HK-2 (cell line): ENCODE results near the gene MED17.
"Not testable (repeated sequence)": the region's sequence is repeated elsewhere in the genome, so short reads cannot be mapped to it uniquely, and the experiment has no call there.

Source experiments
- DNase-seq: peaks from one replicate; pipeline ENCODE4 v3.0.0-alpha.2; 2018; ENCODE audit not compliant: unreplicated experiment

MED17 gene

GRCh38 chr11:93784145-93784934 lies at the start of gene MED17:
Gene MED17 (plus strand): TSS chr11:93784282. CDS start chr11:93784514, 232 bp downstream.
- DNase-seq, result peak; percentile 85

- no peak for DNase-seq
Observed at GRCh38 chr11:93734427-93735222, 49.5 kb upstream of the MED17 start.

GRCh38 chr11:93735627-93736026 lies 48.5 kb upstream of the MED17 start:
- DNase-seq, result no peak

DNA sequence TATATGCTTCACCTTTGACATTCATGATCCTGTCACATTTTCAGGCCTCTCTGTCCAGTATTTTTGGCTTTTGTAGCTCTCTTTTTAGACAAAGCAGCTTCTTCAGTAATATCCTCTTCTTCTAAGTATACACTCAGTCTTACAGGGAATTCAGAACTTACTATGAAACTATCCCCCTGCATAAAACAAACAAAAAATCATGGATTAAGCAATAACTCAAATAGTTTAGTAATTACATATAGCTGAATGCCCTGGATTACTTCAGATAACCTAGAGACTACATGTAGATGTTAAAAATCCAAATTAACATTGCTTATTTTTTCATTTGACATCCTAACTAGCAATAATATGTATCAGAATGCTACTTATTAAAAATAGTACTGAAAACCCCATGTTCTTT lies 48.0 kb upstream of the MED17 start:
- DNase-seq, result no peak

- no peak for DNase-seq
Observed at GRCh38 chr11:93737904-93738612, 46.0 kb upstream of the MED17 start.

GRCh38 chr11:93738647-93739081 lies 45.4 kb upstream of the MED17 start:
- no peak for DNase-seq

DNA sequence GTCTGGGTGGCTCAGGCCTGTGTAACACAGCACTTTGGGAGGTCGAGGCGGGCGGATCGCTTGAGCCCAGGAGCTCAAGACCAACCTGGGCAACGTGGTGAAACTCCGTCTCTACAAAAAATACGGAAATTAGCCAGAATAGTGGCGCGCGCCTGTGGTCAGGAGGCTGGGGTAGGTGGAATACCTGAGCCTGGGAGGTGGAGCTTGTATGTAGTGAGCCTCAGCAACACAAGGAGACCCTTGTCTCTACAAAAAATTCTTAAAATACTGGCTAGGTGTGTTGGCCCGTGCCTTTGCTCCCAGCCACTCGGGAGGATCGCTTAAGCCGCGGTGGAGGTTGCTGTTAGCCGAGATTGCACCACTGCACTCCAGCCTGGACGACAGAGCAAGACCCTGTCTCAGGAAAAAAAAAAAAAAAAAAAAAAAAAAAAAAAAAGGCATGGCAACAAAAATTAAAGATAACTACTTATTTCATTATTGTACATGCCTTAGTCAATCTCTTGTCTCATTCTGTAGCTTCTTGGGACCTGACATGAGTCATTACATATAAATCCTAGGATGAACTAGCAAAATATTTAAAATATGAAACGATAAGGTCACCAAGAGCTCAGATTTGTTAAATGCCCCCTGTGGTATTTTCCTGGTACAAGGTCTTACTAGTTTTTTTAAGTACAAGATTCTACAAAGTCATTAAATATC lies 43.9 kb upstream of the MED17 start:
- peak; percentile 49 for DNase-seq

DNA sequence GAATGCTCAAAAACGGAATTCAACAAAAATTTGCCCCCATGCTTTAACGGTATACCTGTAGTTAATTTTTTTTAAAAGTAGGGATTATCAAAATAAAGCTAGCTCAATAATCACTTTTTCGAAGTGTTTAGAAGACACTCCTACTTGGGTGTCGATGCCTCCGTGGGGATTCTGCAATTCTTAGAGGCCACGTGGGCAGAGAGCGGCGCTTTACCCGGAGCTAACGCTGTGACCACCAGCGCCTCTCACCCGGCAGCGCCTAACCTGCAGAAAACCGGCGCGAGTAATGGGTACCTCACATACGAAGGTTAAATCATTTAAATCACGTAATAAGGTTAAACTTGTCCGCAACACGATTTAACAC lies 43.4 kb upstream of the MED17 start:
- peak; percentile 49 for DNase-seq

- peak; percentile 91 for DNase-seq
Observed at GRCh38 chr11:93741094-93741881, 42.8 kb upstream of the MED17 start, which contains the start of the genes C11orf54 and TAF1D. Gene C11orf54 (plus strand): TSS chr11:93741672. CDS start chr11:93747394, 5,722 bp downstream. Gene TAF1D (minus strand): TSS chr11:93741495. CDS start chr11:93739304, 2,191 bp downstream.

DNA sequence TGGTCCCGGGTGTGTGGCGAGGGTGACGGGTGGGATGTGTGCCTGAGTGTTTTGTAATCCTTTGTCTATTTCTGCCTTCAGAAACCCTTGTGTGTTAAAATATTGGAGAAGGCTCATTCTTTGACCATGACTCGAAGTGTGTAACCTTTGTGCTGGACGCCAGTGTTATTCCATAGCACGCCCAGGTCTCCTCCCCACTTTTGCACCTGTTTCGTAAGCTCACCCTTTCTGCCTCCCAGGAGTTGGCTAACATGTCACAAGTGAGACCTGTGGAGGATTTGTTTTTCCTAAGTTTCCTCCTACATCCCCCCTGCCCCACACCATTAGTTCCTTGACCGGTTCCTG lies 42.2 kb upstream of the MED17 start:
- no peak for DNase-seq

DNA sequence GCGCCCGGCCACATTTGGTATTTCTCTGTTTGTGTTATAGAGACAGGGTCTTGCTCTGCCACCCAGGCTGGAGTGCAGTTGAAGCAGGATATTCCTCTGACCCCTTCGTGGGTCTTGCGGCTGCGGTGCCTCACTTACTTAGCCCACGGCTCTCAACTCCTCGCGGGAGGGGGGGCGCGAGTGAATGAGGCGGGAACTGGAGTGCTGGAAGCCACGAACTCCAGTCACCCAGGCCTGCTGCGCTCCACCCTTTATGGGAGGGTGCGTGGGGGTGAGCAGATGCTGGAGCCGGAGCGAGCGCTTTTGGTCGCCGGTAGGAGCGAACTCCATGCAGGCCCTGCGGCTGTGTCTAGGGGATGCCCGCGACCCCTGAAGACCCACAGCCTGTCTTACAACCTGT lies 40.8 kb upstream of the MED17 start:
- no peak for DNase-seq

DNA sequence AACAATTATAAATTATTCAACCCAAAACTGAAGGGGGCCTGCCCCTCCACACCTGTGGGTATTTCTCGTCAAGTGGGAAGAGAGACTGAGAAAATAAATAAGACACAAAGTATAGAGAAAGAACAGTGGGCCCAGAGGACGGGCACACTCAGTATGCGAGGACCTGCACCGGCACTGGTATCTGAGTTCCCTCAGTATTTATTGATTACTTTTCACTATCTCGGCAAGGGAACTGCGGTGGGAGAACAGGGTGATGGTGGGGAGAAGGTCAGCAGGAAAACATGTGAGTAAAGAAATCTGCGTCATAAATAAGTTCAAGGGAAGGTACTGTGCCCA lies 39.4 kb upstream of the MED17 start:
- DNase-seq, result no peak

DNA sequence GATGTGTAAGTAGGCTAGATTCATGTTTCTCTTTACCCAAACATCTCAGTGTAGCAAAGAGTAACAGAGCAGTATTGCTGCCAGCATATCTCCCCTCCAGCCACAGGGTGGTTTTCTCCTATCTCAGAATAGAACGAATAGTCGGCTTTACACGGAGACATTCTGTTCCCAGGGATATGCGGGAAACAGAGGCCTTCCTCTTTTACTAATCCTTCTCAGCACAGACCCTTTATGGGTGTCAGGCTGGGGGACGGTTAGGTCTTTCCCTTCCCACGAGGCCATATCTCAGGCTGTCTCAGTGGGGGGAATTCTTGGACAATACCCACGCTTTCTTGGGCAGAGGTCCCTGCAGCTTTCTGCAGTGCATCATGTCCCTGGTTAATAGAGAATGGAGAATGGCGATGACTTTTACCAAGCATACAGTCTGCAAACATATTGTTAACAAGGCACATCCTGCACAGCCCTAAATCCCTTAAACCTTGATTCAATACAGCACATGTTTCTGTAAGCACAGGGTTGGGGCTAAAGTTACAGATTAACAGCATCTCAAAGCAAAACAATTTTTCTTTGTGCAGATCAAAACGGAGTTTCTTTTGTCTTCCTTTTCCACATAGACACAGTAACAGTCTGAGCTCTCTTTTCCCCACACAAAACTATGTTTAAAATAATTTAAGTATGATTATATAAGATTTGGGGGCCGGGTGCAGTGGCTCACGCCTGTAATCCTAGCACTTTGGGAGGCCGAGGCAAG lies 38.9 kb upstream of the MED17 start:
- not testable (repeated sequence) for DNase-seq

DNA sequence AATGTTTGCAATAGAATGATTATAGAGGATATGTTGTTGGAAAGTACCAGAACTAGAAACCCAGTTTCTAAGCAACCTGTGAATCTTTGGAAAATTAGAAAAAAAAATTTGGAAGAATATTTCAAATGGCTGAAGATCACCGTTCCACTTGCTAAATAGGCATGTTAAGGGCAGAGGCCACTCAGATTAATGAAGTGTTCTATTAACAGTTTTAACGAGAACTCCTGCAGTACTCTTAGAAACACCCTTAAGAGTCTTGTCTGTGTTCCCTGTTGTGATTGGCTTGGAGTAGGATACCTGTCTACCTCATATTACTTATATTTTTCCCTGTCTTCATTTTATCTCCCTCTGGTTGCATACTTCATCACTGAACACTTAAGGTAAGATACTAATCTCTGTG lies 38.0 kb upstream of the MED17 start:
- DNase-seq, result no peak

- DNase-seq, result no peak
Observed at GRCh38 chr11:93747122-93747521, 37.0 kb upstream of the MED17 start.

DNA sequence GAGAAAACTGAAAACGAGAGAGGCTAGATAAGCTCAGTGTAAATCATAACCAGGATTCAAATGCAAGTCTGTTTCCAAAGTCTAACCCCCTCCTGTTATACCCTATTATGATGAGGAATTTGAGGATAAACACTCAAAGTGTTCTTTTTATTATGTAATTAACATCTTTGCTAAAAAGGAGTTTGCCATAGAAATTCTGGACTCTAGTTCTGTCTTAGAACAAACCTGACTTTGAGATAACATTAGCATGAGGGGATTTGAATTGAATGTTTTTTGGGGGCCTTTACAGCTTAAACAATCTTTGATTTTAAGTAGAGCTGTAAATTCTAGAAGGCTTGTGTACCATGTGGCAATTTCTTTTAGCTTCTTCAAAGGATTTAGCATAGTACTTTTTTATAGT lies 33.1 kb upstream of the MED17 start:
- DNase-seq, result no peak

DNA sequence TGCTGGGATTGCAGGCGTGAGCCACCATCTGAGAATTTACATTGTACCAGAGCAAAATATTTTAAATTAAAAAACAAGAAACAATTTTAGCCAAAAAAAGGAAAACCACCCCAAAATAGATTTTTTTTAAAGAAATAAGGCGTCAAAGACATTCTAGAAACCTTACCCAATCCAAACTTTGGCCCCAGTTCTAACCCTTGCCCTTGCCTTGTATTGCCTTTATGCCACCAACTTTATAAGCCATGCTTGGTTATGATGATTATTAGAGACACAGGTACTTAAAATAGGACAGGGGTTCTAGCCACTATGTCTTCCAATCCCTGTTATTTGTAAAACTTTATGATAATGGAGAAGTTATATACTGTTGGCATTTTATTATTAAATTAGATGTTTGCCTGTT lies 30.8 kb upstream of the MED17 start:
- DNase-seq, result no peak

GRCh38 chr11:93756748-93757147 lies 27.3 kb upstream of the MED17 start:
- no peak for DNase-seq

DNA sequence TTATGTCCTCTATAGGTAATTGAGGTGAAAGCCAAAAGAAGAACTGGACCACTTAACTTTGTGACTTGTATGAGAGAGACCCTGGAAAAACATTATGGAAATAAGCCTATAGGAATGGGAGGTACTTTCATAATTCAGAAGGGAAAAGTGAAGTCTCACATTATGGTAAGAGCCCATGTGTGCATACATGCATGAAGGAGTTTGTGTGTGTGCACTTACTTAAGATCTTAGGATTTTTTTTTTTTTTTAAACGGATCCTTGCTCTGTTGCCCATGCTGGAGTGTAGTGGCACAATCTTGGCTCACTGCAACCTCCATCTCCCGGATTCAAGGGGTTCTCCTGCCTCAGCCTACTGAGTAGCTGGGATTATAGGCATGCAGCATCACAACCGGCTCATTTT lies 26.8 kb upstream of the MED17 start:
- DNase-seq, result no peak
